ENCODE data around the gene NOS3. TPM values are rescaled to one million over a fixed set of nuclear protein-coding genes. Genes with fewer than 3 reads are reported as not detected.

NOS3 gene
- total and polyA plus RNA-seq, 2 of the 13 experiments (the other 11 are each of a cell fraction or from before 2014, with no cell fraction given): 3.7 to 7.5 TPM

- CTCF ChIA-PET (ENCODE audit: low intra/inter-chr PET ratio, low total read pairs): interaction anchor here (1.1 to 1.8 kb wide), 3 partner anchors 23 to 88 kb away, joined by 3 to 13 read pairs (median 3); no protein-coding TSS in a partner anchor
- intact Hi-C loops (cut with micrococcal nuclease; ENCODE audit: unreplicated experiment): loop anchor here (1.0 to 2.0 kb wide), 2 partner anchors 23 to 207 kb away; no protein-coding TSS in a partner anchor
- in situ Hi-C loops (cut with HindIII; ENCODE audit: extremely low pct_ligation_motif_present, low pct_unique_long_range_greater_than_20kb): loop anchor here (5.0 kb wide), 1 partner anchor 89 kb away; no protein-coding TSS in a partner anchor
- peaks cover 0 to 43% of the 10 kb centered on the region in 2 experiments; a peak in 4 of 5 replicates for H3K27me3 ChIP-seq (ENCODE audit: control insufficient read depth in 1 of 2, insufficient read depth in 2 of 2, low read length in 2 of 2)
- no peaks in the 10 kb centered on the region for H3K9me3 ChIP-seq (ENCODE audit: low read length)
- no peak overlapping the region for H2AFZ ChIP-seq (ENCODE audit: low read length)
- WGBS (ENCODE audit: low lambda C conversion rate): 3% methylated on average over 7 of the region's 16 CpGs
- H3K27ac ChIP-seq (ENCODE audit: extremely low read length, insufficient read depth, low read length): no peak overlapping the region
- H3K79me2 ChIP-seq (ENCODE audit: insufficient read depth, low read length): no peaks in the 10 kb centered on the region
- no peak overlapping the region for H3K9ac ChIP-seq (ENCODE audit: insufficient read depth, low read depth, low read length)
- no peaks in the 10 kb centered on the region for H3K36me3 ChIP-seq (replicated peaks in 1 of 2; ENCODE audit: control insufficient read depth in 1 of 2, insufficient read depth in 2 of 2, low read length in 2 of 2)
- POLR2A ChIA-PET: no interaction called here
- no TSS peak for BruUV-seq (replicated peaks)
- FAIRE-seq: peak; percentile 61
- no peak overlapping the region for H3K4me2 ChIP-seq (ENCODE audit: low read depth, low read length)
- H4K20me1 ChIP-seq (ENCODE audit: insufficient read depth, low read length): 0 out of 2 replicates have a peak, but pooled peaks cover 5% of the 10 kb centered on the region
- no peak overlapping the region for H3K4me3 ChIP-seq (replicated peaks in 1 of 3; ENCODE audit: insufficient read depth in 1 of 3, low read depth in 2 of 3, low read length in 3 of 3)
- peak; percentile 85 for ATAC-seq
- H3K4me1 ChIP-seq (ENCODE audit: insufficient read depth, low read length): no peaks in the 10 kb centered on the region
- no peak for DNase-seq (ENCODE audit: low spot score)
- TF ChIP-seq ZSCAN20 (CRISPR knock-in tag; IDR thresholded peaks at IDR 0.05; ENCODE audit: borderline replicate concordance) (no peak), ZNF781 (CRISPR knock-in tag; IDR thresholded peaks at IDR 0.05; ENCODE audit: borderline replicate concordance, not compliant biosample characterization) (no peak), ZNF260 (CRISPR knock-in tag; IDR thresholded peaks at IDR 0.05; ENCODE audit: borderline replicate concordance, low read depth) (no peak), STAG1 (CRISPR knock-in tag; IDR thresholded peaks at IDR 0.05) (peak; percentile 58), JUND (CRISPR knock-in tag; IDR thresholded peaks at IDR 0.05) (no peak), SMC3 (IDR thresholded peaks at IDR 0.05; ENCODE audit: low read length) (peak; percentile 56), FOSL2 (CRISPR knock-in tag; IDR thresholded peaks at IDR 0.05) (no peak), MIER3 (CRISPR knock-in tag; IDR thresholded peaks at IDR 0.05; ENCODE audit: borderline replicate concordance) (no peak), MYPOP (CRISPR knock-in tag; IDR thresholded peaks at IDR 0.05) (peak; percentile 31; the same call in 1 of the 2 replicates), HNRNPL (IDR thresholded peaks at IDR 0.05; ENCODE audit: low read depth, low read length) (peak; percentile 78), ZNF225 (CRISPR knock-in tag; IDR thresholded peaks at IDR 0.05) (no peak), ZFX (CRISPR knock-in tag; IDR thresholded peaks at IDR 0.05; ENCODE audit: low read depth) (peak; percentile 55; the same call in 1 of the 2 replicates)
- TF ChIP-seq, protein P1, sequence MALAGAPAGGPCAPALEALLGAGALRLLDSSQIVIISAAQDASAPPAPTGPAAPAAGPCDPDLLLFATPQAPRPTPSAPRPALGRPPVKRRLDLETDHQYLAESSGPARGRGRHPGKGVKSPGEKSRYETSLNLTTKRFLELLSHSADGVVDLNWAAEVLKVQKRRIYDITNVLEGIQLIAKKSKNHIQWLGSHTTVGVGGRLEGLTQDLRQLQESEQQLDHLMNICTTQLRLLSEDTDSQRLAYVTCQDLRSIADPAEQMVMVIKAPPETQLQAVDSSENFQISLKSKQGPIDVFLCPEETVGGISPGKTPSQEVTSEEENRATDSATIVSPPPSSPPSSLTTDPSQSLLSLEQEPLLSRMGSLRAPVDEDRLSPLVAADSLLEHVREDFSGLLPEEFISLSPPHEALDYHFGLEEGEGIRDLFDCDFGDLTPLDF (CRISPR knock-in tag; IDR thresholded peaks at IDR 0.05): no peak
- TF ChIP-seq, protein P2, sequence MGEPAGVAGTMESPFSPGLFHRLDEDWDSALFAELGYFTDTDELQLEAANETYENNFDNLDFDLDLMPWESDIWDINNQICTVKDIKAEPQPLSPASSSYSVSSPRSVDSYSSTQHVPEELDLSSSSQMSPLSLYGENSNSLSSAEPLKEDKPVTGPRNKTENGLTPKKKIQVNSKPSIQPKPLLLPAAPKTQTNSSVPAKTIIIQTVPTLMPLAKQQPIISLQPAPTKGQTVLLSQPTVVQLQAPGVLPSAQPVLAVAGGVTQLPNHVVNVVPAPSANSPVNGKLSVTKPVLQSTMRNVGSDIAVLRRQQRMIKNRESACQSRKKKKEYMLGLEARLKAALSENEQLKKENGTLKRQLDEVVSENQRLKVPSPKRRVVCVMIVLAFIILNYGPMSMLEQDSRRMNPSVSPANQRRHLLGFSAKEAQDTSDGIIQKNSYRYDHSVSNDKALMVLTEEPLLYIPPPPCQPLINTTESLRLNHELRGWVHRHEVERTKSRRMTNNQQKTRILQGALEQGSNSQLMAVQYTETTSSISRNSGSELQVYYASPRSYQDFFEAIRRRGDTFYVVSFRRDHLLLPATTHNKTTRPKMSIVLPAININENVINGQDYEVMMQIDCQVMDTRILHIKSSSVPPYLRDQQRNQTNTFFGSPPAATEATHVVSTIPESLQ (CRISPR knock-in tag; conservative IDR thresholded peaks at IDR 0.05): no peak
- TF ChIP-seq, protein P3, sequence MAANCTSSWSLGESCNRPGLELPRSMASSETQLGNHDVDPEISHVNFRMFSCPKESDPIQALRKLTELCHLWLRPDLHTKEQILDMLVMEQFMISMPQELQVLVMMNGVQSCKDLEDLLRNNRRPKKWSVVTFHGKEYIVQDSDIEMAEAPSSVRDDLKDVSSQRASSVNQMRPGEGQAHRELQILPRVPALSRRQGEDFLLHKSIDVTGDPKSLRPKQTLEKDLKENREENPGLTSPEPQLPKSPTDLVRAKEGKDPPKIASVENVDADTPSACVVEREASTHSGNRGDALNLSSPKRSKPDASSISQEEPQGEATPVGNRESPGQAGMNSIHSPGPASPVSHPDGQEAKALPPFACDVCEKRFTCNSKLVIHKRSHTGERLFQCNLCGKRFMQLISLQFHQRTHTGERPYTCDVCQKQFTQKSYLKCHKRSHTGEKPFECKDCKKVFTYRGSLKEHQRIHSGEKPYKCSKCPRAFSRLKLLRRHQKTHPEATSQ (CRISPR knock-in tag; IDR thresholded peaks at IDR 0.05; ENCODE audit: borderline replicate concordance): no peak
- TF ChIP-seq, protein P4, sequence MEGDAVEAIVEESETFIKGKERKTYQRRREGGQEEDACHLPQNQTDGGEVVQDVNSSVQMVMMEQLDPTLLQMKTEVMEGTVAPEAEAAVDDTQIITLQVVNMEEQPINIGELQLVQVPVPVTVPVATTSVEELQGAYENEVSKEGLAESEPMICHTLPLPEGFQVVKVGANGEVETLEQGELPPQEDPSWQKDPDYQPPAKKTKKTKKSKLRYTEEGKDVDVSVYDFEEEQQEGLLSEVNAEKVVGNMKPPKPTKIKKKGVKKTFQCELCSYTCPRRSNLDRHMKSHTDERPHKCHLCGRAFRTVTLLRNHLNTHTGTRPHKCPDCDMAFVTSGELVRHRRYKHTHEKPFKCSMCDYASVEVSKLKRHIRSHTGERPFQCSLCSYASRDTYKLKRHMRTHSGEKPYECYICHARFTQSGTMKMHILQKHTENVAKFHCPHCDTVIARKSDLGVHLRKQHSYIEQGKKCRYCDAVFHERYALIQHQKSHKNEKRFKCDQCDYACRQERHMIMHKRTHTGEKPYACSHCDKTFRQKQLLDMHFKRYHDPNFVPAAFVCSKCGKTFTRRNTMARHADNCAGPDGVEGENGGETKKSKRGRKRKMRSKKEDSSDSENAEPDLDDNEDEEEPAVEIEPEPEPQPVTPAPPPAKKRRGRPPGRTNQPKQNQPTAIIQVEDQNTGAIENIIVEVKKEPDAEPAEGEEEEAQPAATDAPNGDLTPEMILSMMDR (CRISPR knock-in tag; IDR thresholded peaks at IDR 0.05): peak; percentile 79
These were observed 4.7 kb upstream of the NOS3 start for GRCh38 chr7:150986099-150986512.
